GM18858 (cell line): ENCODE results near the gene SP140L.
"Not testable (repeated sequence)": the region's sequence is repeated elsewhere in the genome, so short reads cannot be mapped to it uniquely, and the experiment has no call there.

ENCODE experiments used
- ATAC-seq: cut with Tn5 transposase; IDR thresholded peaks from one replicate; pipeline ENCODE4 v1.9.1; 2021; ENCODE audit not compliant: unreplicated experiment

SP140L gene

GRCh38 chr2:230362030-230362691 lies 35.2 kb downstream of the SP140L start:
- no peak for ATAC-seq

- no peak for ATAC-seq
Observed at GRCh38 chr2:230382108-230382507, 55.1 kb downstream of the SP140L start.

- no peak for ATAC-seq
Observed at GRCh38 chr2:230383453-230383852, 56.5 kb downstream of the SP140L start.

GRCh38 chr2:230384986-230385385 lies 58.0 kb downstream of the SP140L start:
- ATAC-seq: no peak

- no peak for ATAC-seq
Observed at GRCh38 chr2:230394301-230394700, 67.3 kb downstream of the SP140L start.

- ATAC-seq: not testable (repeated sequence)
Observed at GRCh38 chr2:230398698-230399097, 71.7 kb downstream of the SP140L start.

- no peak for ATAC-seq
Observed at GRCh38 chr2:230400041-230400440, 73.0 kb downstream of the SP140L start.

GRCh38 chr2:230400454-230400853 lies 73.5 kb downstream of the SP140L start:
- no peak for ATAC-seq

GRCh38 chr2:230401026-230401425 lies 74.0 kb downstream of the SP140L start:
- not testable (repeated sequence) for ATAC-seq

GRCh38 chr2:230403746-230404145 lies 76.8 kb downstream of the SP140L start:
- no peak for ATAC-seq

GRCh38 chr2:230405824-230406223 lies 78.8 kb downstream of the SP140L start:
- ATAC-seq: no peak

- no peak for ATAC-seq
Observed at GRCh38 chr2:230408244-230408842, 81.3 kb downstream of the SP140L start.

- ATAC-seq: not testable (repeated sequence)
Observed at GRCh38 chr2:230409316-230409715, 82.3 kb downstream of the SP140L start.

GRCh38 chr2:230410263-230410662 lies 83.3 kb downstream of the SP140L start:
- no peak for ATAC-seq

GRCh38 chr2:230410861-230411569 lies 84.0 kb downstream of the SP140L start:
- no peak for ATAC-seq

- ATAC-seq: peak; percentile 40
Observed at GRCh38 chr2:230411570-230412370, 84.8 kb downstream of the SP140L start.

GRCh38 chr2:230412371-230412711 lies 85.3 kb downstream of the SP140L start:
- no peak for ATAC-seq

- ATAC-seq: no peak
Observed at GRCh38 chr2:230412846-230413245, 85.9 kb downstream of the SP140L start.

- no peak for ATAC-seq
Observed at GRCh38 chr2:230413479-230413878, 86.5 kb downstream of the SP140L start.

- no peak for ATAC-seq
Observed at GRCh38 chr2:230414302-230414701, 87.3 kb downstream of the SP140L start.

- ATAC-seq: peak; percentile 74
Observed at GRCh38 chr2:230416061-230416721, 89.2 kb downstream of the SP140L start, which contains the start of gene SP100. Gene SP100 (plus strand): TSS chr2:230416201. CDS start chr2:230416297, 96 bp downstream.
